Epidermal melanocyte (primary cell): ENCODE data around the gene NPW.
"Not testable (repeated sequence)": the region's sequence is repeated elsewhere in the genome, so short reads cannot be mapped to it uniquely, and the experiment has no call there.

Source experiments
- DNase-seq: peaks from one replicate; pipeline ENCODE4 v3.0.0; 2011; ENCODE audit warnings: low spot score; ENCODE audit not compliant: insufficient read length

The NPW gene

DNA sequence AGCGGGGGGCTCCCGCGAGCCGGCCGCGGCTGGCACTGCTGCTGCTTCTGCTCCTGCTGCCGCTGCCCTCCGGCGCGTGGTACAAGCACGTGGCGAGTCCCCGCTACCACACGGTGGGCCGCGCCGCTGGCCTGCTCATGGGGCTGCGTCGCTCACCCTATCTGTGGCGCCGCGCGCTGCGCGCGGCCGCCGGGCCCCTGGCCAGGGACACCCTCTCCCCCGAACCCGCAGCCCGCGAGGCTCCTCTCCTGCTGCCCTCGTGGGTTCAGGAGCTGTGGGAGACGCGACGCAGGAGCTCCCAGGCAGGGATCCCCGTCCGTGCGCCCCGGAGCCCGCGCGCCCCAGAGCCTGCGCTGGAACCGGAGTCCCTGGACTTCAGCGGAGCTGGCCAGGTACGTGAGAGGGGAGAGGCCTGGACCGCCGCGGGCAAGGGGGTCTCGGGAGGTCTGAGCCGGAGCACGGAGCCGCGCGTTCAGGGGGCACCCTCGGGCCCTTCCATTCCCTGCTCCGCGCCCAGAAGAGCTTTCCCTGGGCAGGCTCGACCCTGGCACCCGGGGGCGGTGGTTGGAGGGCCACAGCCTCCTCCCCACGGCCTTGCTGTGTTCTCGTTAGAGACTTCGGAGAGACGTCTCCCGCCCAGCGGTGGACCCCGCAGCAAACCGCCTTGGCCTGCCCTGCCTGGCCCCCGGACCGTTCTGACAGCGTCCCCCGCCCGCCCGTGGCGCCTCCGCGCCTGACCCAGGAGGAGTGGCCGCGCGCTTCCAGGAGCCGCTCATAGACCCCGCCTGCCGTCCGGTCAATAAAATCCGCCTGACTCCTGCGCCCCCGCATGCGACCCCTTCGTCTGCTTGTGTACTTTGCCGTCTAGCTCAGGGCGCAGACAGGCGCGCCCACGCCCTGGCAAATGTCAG is 591 bp downstream of the NPW start:
- peak; percentile 14 for DNase-seq

GRCh38 chr16:2022723-2023091 is 3.1 kb downstream of the NPW start:
- peak; percentile 68 for DNase-seq

GRCh38 chr16:2023092-2024031 is 3.8 kb downstream of the NPW start:
- DNase-seq: peak; percentile 98

DNA sequence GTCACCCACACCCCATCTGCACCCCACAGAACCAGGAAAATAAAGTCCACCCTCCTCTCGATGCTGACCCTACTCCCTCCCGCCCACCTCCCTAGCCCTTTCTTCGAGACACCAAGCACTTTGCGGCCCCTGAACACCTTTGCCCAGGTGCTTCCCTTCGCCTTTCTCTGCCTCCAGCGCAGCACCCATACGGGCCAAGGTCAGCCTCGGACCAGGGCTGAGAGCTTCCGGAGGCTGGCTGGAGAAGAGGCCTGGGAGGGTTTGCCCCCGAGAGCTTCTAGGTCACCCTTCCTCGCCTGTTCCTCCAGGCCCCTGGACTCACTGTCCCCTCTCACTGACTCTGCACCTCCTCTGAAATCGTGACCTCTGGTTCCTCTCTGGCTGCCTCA is 4.4 kb downstream of the NPW start:
- no peak for DNase-seq

DNA sequence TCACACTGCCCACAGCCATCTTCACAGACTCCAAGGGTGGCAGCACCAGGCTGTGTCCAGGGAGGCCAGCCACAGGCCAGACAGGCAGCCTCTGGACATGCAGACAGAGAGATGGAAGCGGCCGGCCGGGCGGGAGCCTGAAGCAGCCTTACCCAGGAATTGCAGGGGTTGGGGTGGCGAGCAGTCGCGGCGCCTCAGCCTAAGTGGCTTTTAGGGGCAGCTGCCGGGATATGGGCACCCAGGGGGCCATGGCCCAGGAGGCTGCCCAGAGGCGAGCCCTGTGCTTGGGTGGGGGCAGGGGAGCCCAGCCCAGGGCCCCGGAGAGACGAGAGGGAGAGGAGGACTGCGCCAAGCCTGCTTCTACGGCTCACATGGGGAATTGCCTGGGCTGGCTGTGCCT is 5.7 kb downstream of the NPW start:
- DNase-seq: no peak

DNA sequence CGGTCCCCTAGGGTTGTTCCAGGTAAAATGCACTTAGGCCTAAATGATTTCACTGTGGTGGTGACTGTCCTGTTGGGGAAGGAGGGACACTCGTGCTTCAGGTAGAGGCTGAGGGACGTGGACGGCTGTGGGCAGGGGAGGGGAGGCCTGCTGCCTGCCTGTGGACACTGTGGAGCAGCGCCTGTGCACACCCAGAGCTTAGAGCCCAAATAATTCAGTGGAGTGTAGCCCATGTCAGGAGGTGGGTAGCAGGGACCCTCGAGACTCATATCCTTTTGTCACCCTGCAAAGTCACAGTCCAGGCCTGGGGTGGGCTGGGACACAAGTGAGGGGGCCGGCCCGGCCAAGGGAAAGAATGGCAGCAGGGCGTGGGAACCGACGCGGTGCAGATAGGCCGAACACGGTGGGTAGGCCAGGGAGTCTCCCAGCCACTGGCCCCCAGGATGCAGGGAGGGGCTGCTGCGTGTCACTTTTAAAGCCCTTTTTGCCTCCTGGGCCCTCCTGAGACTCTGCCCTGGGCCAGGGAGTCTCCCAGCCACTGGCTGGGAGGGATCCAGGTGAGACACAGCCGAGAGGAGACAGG is 6.4 kb downstream of the NPW start:
- DNase-seq: no peak

DNA sequence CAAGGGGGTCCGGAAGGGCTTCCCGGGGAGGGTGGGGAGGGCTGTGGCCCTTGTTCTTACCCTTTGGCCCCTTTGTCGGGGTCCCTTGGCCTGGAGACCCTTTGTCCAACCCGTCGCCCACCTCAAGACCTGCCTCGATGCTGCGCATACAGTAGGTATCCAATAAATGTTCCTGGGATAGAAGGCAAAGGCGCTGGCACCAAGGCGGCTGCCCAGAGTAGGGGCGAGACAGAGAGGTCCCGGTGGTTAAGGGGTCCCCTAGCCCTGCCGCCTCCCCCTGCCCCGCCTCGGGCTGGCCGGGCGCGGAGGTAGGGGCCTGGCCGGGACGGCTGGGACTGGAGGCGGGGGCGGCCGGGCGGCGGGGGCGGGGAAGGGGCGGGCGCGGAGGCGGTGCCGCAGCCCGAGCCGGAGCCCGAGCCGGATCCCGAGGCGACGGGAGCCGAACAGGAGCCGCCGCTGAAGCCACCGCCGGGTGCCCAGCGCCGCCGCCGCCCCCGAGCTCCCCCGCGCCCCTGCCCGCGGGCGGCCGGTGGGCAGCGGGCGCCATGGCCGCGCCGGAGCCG is 7.0 kb downstream of the NPW start, which contains the start of gene NHERF2:
TSS of gene NHERF2 (plus strand) at position 442 of the 563 bp plus-strand sequence. CDS start at position 546, 104 bp downstream.
- DNase-seq: peak; percentile 78

DNA sequence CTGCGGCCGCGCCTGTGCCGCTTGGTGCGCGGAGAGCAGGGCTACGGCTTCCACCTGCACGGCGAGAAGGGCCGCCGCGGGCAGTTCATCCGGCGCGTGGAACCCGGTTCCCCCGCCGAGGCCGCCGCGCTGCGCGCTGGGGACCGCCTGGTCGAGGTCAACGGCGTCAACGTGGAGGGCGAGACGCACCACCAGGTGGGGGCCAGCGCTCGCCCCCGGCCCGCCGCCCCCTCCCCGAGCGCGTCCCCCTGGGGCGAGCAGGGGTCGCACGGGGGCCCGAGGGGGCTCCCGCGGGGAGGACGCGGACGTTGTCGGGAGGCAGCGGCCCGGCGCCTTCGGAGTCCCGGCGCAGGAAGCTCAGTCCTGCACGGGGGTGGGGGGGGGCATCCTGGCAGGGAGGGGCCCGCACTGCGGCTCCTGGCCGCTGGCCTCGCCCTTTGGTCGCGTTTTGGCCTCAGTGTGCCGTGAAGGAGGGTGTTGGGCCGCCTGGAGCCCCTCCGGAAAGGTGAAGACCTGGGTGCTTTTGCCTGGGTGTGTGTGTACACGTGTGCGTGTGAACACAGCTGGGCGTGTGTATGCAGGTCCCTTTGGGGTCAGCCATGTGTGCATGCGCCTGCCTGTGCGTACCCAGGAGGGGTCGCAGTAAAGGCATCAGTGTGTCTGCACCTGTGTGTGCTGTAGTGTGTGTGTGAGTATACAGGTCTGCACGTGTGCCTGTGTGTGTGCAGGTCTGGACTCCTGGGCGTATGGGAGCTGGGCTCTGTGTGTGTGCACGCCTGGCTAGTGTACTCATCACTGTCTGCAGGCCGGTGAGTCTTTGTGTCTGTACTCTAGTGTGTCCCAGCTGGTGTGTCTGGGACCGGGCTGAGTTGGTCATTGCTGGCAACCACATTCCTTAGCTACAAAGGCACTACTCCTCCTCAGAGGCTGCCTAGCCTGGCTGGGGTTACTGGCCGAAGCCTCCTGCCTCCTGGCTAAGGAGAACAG is 7.7 kb downstream of the NPW start:
- no peak for DNase-seq

DNA sequence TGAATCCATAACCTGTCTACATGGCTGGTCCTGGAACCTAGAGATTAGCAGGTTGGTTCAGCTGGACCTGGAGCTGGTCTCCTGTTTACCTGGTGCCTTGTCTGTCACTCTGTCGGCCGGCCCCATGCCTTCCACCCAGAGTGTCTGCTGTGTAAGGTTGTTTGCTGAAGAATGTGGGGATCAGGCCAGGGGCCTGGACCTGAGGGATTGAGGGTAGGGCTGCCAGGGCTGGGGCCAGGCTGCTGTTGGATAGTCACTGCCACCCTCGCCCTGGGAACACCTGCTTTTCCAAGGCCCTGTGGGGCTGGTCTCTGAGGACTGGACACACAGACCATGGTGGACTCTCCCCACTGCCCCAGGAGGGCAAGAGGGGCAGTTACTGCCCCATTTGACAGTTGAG is 8.6 kb downstream of the NPW start:
- no peak for DNase-seq

DNA sequence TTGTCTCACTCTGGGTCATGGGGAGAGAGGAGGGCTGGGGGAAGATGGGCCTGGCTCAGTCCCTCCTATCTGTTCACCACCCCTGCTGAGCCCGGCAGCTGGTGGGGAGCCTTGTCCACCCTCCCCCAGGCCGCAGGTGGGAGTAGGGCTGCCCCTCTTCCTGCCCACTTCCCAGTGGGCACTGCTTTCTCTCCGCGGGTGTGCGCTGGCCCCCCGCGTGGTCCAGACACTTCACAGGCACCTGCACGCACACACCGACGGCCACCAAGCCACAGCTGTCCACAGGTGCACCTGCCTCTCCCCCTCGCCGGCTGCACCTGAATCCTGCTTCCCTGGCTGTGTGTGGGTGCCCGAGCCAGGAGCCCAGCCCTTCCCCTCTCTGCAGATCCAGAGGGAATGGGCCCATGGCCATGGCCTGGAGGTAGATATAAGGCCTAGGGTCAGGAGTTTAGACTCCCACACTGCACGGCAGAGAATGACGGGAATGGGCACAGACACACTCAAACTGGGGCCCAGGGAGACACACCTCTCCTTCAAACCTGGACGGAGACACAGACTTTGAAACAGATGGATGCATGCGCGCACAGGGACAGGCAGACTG is 9.1 kb downstream of the NPW start:
- DNase-seq: no peak

DNA sequence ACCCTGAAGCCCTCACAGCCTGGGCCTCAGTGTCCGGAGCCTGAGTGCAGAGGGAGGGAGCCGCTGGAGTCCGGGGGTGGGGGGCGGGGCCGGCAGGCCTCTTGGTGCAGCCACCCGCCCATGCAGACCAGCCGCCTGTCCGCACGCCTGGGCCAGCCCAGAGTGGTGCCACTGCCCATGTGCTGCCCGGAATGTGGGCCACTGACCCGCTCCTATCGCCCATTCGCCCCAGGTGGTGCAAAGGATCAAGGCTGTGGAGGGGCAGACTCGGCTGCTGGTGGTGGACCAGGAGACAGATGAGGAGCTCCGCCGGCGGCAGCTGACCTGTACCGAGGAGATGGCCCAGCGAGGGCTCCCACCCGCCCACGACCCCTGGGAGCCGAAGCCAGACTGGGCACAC is 9.8 kb downstream of the NPW start:
- no peak for DNase-seq

GRCh38 chr16:2030036-2030435 is 10.5 kb downstream of the NPW start:
- DNase-seq: no peak

- DNase-seq: no peak
Observed at GRCh38 chr16:2031081-2031577, 11.5 kb downstream of the NPW start.

- DNase-seq: no peak
Observed at GRCh38 chr16:2032285-2033056, 12.9 kb downstream of the NPW start.

DNA sequence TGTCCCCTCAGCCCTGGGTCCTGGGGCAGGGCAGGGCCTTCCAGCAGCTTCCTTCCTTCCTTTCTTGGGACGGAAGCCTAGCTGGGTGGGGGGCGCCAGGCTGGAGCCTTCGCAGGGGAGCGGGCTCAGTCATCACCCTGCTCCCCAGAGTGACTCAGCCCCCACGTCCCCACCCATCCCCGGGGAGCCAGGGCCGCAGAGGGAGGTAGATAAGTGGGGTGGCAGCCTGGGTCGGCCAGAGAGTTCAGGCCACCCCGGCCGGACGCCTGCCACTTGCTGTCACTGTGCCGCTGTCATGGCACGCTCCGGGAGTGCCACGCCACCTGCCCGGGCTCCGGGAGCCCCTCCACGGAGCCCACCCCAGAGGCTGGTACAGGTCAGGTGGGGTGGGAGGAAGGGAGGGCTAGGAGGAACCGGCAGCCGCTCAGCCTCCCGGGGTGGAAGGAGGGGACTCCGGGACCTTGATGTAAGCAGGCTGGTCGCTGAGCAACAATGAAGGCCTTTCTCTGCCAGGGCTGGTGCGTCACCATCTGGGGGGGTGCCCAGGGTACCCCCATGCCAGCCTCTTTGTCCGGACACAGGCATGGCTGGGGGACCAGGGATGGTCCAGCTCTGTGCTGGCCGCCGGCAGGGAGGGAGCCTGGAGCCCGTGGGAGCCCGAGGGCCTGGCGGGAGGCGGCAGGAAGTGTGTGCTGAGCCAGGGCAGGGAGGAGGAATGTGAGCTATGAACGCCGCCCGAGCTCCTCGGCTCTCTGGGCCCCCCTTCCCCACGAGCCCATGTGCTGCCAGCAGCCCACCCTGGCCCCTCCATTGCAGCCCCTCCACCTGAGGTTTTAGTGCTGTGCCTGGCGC is 13.7 kb downstream of the NPW start:
- peak; percentile 82 for DNase-seq

DNA sequence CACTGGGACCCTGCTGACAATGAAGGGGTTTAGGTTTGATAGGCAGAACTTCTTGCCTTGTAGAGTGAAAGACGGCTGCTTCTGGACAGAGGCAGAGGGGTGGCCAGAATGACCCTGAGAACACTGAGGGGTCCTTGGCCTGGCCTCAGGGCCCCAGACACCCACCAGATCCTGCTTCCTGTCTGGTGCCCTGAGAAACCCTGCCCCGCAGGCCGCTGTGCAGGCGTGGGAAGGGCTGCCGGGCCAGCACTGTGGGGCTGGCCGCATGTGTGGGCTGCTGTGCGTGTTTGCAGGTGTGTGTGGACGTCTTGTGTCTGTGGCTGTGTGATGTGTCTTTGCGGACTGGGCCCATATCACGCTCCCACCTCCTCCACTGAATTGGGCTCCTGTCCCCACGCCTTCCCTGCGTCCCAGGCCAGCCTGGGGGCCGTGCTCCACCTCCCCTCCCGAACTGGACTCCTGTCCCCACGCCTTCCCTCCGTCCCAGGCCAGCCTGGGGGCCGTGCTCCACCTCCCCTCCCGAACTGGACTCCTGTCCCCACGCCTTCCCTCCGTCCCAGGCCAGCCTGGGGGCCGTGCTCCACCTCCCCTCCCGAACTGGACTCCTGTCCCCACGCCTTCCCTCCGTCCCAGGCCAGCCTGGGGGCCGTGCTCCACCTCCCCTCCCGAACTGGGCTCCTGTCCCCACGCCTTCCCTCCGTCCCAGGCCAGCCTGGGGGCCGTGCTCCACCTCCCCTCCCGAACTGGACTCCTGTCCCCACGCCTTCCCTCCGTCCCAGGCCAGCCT is 14.5 kb downstream of the NPW start:
- not testable (repeated sequence) for DNase-seq
